ENCODE measurements around the gene CRY1.
"Not testable (repeated sequence)": the region's sequence is repeated elsewhere in the genome, so short reads cannot be mapped to it uniquely, and the experiment has no call there.

Gene CRY1

DNA sequence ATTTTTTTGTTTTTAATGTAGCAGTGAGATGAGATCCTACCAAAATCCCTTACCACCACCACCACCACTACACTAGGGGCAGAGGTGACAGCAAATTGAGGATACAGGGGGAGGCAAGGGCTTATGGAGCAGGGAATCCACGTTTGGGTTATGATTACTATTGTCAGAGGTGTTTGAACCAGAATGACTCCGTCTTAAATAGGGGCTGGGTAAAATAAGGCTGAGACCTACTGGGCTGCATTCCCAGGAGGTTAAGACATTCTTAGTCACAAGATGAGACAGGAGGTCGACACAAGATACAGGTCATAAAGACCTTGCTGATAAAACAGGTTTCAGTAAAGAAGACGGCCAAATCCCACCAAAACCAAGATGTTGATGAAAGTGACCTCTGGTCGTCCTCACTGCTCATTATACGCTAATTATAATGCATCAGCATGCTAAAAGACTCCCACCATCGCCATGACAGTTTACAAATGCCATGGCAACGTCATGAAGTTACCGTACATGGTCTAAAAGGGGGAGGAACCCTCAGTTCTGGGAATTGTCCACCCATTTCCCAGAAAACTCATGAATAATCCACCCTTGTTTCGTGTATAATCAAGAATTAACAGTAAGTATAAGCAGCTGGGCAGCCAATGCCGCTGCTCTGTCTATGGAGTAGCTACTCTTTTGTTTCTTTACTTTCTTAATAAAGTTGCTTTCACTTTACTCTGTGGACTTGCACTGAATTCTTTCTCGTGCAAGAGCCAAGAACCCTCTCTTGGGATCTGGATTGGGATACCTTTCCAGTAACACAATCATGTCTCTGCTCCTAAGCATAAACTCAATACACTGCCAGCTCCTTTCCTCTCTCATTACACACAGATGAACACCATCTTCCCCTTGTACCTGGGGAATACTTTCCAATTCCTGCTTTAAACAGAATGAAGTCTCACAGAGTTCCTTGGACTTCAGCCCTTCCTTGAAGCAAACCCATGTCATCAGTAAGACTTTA, 16.7 kb upstream of the CRY1 start:
- in situ Hi-C loops (cut with HindIII; ENCODE audit: low sequenced_read_pairs): no loop called here
- DNase-seq (ENCODE audit: low read depth): no peak
- TF ChIP-seq, protein P1, sequence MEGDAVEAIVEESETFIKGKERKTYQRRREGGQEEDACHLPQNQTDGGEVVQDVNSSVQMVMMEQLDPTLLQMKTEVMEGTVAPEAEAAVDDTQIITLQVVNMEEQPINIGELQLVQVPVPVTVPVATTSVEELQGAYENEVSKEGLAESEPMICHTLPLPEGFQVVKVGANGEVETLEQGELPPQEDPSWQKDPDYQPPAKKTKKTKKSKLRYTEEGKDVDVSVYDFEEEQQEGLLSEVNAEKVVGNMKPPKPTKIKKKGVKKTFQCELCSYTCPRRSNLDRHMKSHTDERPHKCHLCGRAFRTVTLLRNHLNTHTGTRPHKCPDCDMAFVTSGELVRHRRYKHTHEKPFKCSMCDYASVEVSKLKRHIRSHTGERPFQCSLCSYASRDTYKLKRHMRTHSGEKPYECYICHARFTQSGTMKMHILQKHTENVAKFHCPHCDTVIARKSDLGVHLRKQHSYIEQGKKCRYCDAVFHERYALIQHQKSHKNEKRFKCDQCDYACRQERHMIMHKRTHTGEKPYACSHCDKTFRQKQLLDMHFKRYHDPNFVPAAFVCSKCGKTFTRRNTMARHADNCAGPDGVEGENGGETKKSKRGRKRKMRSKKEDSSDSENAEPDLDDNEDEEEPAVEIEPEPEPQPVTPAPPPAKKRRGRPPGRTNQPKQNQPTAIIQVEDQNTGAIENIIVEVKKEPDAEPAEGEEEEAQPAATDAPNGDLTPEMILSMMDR (IDR thresholded peaks at IDR 0.05; ENCODE audit: low read depth, low read length, missing control alignments): no peak
- H3K4me3 ChIP-seq (ENCODE audit: low read depth, low read length): no peak overlapping the region

DNA sequence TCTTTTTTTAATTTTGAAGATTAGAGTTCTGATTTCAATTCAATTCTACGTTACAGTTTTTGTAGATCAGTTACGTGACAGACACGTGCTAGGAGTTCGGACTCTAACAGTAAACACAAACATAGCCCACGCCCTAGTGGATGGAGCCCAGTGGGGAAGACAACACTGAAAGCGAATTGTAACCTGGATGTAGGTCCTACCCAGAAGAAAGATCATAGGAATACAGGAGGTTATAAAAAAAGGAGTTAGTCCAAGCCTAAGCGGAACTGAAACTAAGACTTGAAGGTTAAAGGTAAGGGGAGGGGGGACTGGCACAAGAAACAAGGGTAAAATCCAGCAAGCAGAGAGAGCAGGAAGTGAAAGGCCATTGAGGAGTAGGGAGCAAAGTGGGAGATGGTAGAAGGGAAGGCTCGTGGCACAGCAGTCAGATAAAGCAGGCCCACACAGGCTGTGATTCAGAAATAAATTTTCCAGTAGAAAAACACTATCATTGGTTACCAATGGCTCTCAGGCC, 15.7 kb upstream of the CRY1 start:
- TF ChIP-seq, protein P1 (IDR thresholded peaks at IDR 0.05; ENCODE audit: low read depth, low read length, missing control alignments): no peak
- in situ Hi-C loops (cut with HindIII; ENCODE audit: low sequenced_read_pairs): no loop called here
- no peak for DNase-seq (ENCODE audit: low read depth)
- H3K4me3 ChIP-seq (ENCODE audit: low read depth, low read length): no peak overlapping the region

GRCh38 chr12:107108366-107108765, 15.0 kb upstream of the CRY1 start:
- DNase-seq (ENCODE audit: low read depth); H3K4me3 ChIP-seq (ENCODE audit: low read depth, low read length); in situ Hi-C loops (cut with HindIII; ENCODE audit: low sequenced_read_pairs): not testable (repeated sequence)

- TF ChIP-seq, protein P1 (IDR thresholded peaks at IDR 0.05; ENCODE audit: low read depth, low read length, missing control alignments): no peak
- in situ Hi-C loops (cut with HindIII; ENCODE audit: low sequenced_read_pairs): no loop called here
- H3K4me3 ChIP-seq (ENCODE audit: low read depth, low read length): no peak overlapping the region
- no peak for DNase-seq (ENCODE audit: low read depth)
Measured at GRCh38 chr12:107107381-107107780, 14.0 kb upstream of the CRY1 start.

DNA sequence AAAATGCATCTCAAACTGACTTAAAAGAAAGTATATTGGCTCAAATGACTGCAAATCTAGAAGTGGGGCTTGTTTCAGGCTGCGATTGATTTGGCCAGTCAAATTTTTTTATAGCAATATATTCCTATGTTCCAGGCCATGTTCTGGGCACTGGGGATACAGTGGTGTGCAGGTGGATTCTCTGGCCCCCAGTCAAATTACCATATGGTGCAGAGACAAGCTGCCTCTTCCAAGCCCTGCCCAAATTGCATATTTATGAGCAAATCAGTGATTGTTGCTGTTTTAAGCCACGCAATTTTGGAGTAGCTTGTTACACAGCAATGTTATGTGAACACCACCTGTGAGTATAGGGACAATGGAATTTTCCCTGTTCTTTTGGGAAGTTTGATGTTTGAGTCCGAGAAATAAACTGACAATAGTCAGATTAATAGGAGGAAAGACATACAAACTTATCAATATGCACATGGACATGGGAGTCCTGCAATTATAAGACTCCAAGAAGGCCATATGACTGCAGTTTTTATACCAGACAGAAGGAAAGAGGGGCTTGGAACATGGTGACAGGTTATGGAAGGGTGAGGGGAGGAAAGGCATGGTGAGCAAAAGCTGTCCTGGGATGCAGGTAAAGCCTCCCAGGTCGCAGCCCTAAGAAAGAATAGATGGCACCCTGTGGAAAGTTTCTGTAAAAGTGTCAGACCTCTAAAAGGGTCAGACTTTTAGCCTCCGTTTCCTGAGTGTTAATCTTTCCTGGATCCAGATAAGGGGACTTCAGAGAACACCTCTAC, 13.1 kb upstream of the CRY1 start:
- TF ChIP-seq, protein P1 (IDR thresholded peaks at IDR 0.05; ENCODE audit: low read depth, low read length, missing control alignments): no peak
- H3K4me3 ChIP-seq (ENCODE audit: low read depth, low read length): no peak overlapping the region
- no peak for DNase-seq (ENCODE audit: low read depth)
- in situ Hi-C loops (cut with HindIII; ENCODE audit: low sequenced_read_pairs): no loop called here

DNA sequence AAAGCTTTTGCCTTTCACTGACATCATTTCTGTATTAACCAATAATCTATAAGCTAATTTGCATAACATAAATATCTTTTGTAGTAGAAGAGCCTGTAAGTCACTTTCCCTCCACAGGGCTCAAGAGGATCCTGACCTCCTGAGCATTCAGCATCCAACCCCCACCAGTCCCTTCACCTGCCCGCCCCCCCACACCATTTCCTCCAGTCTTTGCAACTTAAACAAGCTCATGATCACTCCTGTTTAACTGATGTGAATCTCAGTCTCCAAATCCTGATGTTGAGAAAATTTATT, 12.0 kb upstream of the CRY1 start:
- DNase-seq (ENCODE audit: low read depth): no peak
- H3K4me3 ChIP-seq (ENCODE audit: low read depth, low read length): no peak overlapping the region
- TF ChIP-seq, protein P1 (IDR thresholded peaks at IDR 0.05; ENCODE audit: low read depth, low read length, missing control alignments): no peak
- in situ Hi-C loops (cut with HindIII; ENCODE audit: low sequenced_read_pairs): no loop called here

All from astrocyte of the cerebellum (primary cell).